Endothelial cell of umbilical vein (primary cell): Measurements from ENCODE around the gene RPUSD4. TPM values are rescaled to one million over a fixed set of nuclear protein-coding genes. Genes with fewer than 3 reads are reported as not detected.

Experiments
- BruUV-seq: library from RNA; stranded (reverse); fragments of 400-500 nt; replicated peaks from 2 replicates; lab custom pipeline; 2021; lab: Mats Ljungman, UMichigan
- CTCF ChIA-PET: fragments of 300-600, 350-600 bp; sonication (Branson Sonifier 250); formaldehyde crosslinking; loops from one replicate; lab custom pipeline; 2021; ENCODE audit warnings: antibody characterized with exemption, inconsistent platforms; lab: Charles Lee
- POLR2A ChIA-PET: fragments of 300-600, 350-600 bp; sonication (Branson Sonifier 250); formaldehyde crosslinking; loops from one replicate; lab custom pipeline; 2021; ENCODE audit warnings: antibody characterized with exemption, inconsistent platforms; lab: Charles Lee
- DNase-seq: peaks from one replicate; pipeline ENCODE4 v3.0.0-alpha.2; 2011; ENCODE audit warnings: low read depth, low spot score
- FAIRE-seq: peaks from 2 replicates; lab custom pipeline; 2011; peaks lifted over from hg19 to GRCh38; lab: Jason Lieb, UNC
- H2AFZ ChIP-seq: 2 replicates; pipeline ENCODE4 v1.6.0; 2012; ENCODE audit warnings: low read depth, low read length, control low read depth, inconsistent platforms
- H3K27ac ChIP-seq: 2 replicates; pipeline ENCODE4 v1.5.1; 2011; ENCODE audit warnings: low read depth, mild to moderate bottlenecking, control low read depth, low read length, moderate library complexity; ENCODE audit not compliant: insufficient read depth
- H3K27me3 ChIP-seq, 2 experiments: 2 replicates each; pipeline versions ENCODE4 v1.6.0 to v1.6.1; 2011; ENCODE audit warnings: low read length in 2 of 2, mixed read lengths in 1 of 2; ENCODE audit not compliant: control insufficient read depth in 2 of 2, insufficient read depth in 2 of 2
- H3K36me3 ChIP-seq, 2 experiments: 2 replicates in 1 of 2; 3 replicates in 1 of 2; pipeline ENCODE4 v1.5.1; 2011; ENCODE audit warnings: low read length in 2 of 2, mild to moderate bottlenecking in 1 of 2, moderate library complexity in 1 of 2; ENCODE audit not compliant: control insufficient read depth in 2 of 2, insufficient read depth in 2 of 2; ENCODE audit errors: extremely low read depth in 1 of 2
- H3K4me1 ChIP-seq: 3 replicates; pipeline ENCODE4 v1.5.1; 2011; ENCODE audit warnings: mild to moderate bottlenecking, low read length; ENCODE audit not compliant: control insufficient read depth, insufficient read depth; ENCODE audit errors: extremely low read depth
- H3K4me2 ChIP-seq: 2 replicates; pipeline ENCODE4 v1.6.1; 2011; ENCODE audit warnings: low read length, control low read depth, mixed read lengths; ENCODE audit not compliant: insufficient read depth
- H3K4me3 ChIP-seq, 3 experiments: fragments of 200-600 bp in 1 of 3; sonication (generic), shearing (Covaris generic) in 1 of 3; replicated peaks in 1 of 3; 2 replicates each; pipeline ENCODE4 v1.5.1; 2011 to 2016; ENCODE audit warnings: control low read depth in 3 of 3, low read length in 3 of 3, mild to moderate bottlenecking in 2 of 3, inconsistent platforms in 1 of 3, low read depth in 1 of 3, moderate library complexity in 1 of 3; ENCODE audit not compliant: insufficient read depth in 1 of 3
- H3K79me2 ChIP-seq: 2 replicates; pipeline ENCODE4 v1.6.0; 2012; ENCODE audit warnings: low read length, inconsistent platforms; ENCODE audit not compliant: control insufficient read depth, insufficient read depth
- H3K9ac ChIP-seq: replicated peaks from 2 replicates; pipeline ENCODE3; 2011; ENCODE audit warnings: low read length, control low read depth; ENCODE audit not compliant: insufficient read depth; ENCODE audit errors: extremely low read depth
- H3K9me1 ChIP-seq: replicated peaks from 3 replicates; pipeline ENCODE4 v1.6.0; 2011; ENCODE audit warnings: mild to moderate bottlenecking, low read length; ENCODE audit not compliant: control insufficient read depth, insufficient read depth; ENCODE audit errors: extremely low read depth
- H3K9me3 ChIP-seq: replicated peaks from 2 replicates; pipeline ENCODE4 v1.5.1; 2012; ENCODE audit warnings: low read length, inconsistent platforms; ENCODE audit not compliant: control insufficient read depth, insufficient read depth
- H4K20me1 ChIP-seq: replicated peaks from 2 replicates; pipeline ENCODE3; 2011; ENCODE audit warnings: mild to moderate bottlenecking, low read length; ENCODE audit not compliant: control insufficient read depth, insufficient read depth; ENCODE audit errors: extremely low read depth
- EZH2 ChIP-seq: IDR thresholded peaks from 2 replicates; pipeline ENCODE4 v1.6.1; 2012; ENCODE audit warnings: borderline replicate concordance, low read depth, mild to moderate bottlenecking, moderate library complexity, low read length, inconsistent platforms; ENCODE audit not compliant: severe bottlenecking
- FOS ChIP-seq: IDR thresholded peaks from 2 replicates; pipeline ENCODE4 v1.6.1; 2011; ENCODE audit warnings: mild to moderate bottlenecking, low read length, moderate library complexity, borderline replicate concordance; ENCODE audit not compliant: insufficient read depth
- GATA2 ChIP-seq: IDR thresholded peaks from 2 replicates; pipeline ENCODE4 v1.7.0; 2011; ENCODE audit warnings: low read depth, mild to moderate bottlenecking, moderate library complexity, mixed read lengths, low read length; ENCODE audit not compliant: insufficient read length, insufficient read depth
- JUN ChIP-seq: IDR thresholded peaks from 2 replicates; pipeline ENCODE4 v1.6.1; 2011; ENCODE audit warnings: borderline replicate concordance, low read depth; ENCODE audit not compliant: insufficient read length, insufficient read depth
- MYC ChIP-seq: IDR thresholded peaks from one replicate; pipeline ENCODE4 v1.6.1; 2011; ENCODE audit warnings: mild to moderate bottlenecking, low read depth, low read length
- POLR2A ChIP-seq: IDR thresholded peaks from 2 replicates; pipeline ENCODE4 v1.6.1; 2012; ENCODE audit warnings: low read depth, mild to moderate bottlenecking, control low read depth, low read length
- POLR2AphosphoS5 ChIP-seq: IDR thresholded peaks from 2 replicates; pipeline ENCODE4 v1.6.1; 2012; ENCODE audit warnings: low read depth, mild to moderate bottlenecking, control low read depth, low read length, moderate library complexity; ENCODE audit not compliant: insufficient read depth
- dilution Hi-C: fragments of 300-500 bp; cut with MboI; formaldehyde crosslinking; loops from one replicate; pipeline ENCODE4 v1.15.0; 2019; ENCODE audit warnings: low sequenced_read_pairs; ENCODE audit not compliant: extremely low pct_ligation_motif_present
- intact Hi-C: fragments of 100-400 bp; cut with micrococcal nuclease; formaldehyde crosslinking; loops from one replicate; pipeline ENCODE4 v1.10.0; 2022
- polyA plus RNA-seq, 4 experiments: library from polyadenylated mRNA; depleted of rRNA in 3 of 4; stranded (reverse) in 3 of 4; unstranded in 1 of 4; fragments of >200 nt; gene quantifications; 2 replicates each; pipeline versions ENCODE4 v1.2.1 to v1.2.3, GENCODE V29; 2011 to 2012; ENCODE audit warnings: missing spikeins in 1 of 4
- total RNA-seq: library from RNA; stranded (reverse); gene quantifications from 2 replicates; pipeline ENCODE4 v1.2.3, GENCODE V29; 2021
- TF ChIP-seq, protein P1 (sequence below): IDR thresholded peaks from 2 replicates; pipeline ENCODE4 v1.6.1; 2011; ENCODE audit not compliant: insufficient read depth, insufficient read length
- TF ChIP-seq, protein P2 (sequence below), 2 donors: IDR thresholded peaks; 1 replicate in 1 of 2; 2 replicates in 1 of 2; pipeline ENCODE4 v1.5.1; 2011; ENCODE audit warnings: low read length in 2 of 2, mild to moderate bottlenecking in 2 of 2, moderate library complexity in 2 of 2, control low read depth in 1 of 2, inconsistent platforms in 1 of 2, low read depth in 1 of 2; ENCODE audit not compliant: insufficient read depth in 1 of 2; ENCODE audit errors: extremely low read depth in 1 of 2

RPUSD4 gene
- total and polyA plus RNA-seq, 2 donors (not counting 3 experiments of a cell fraction or from before 2014, with no cell fraction given): 37.8 to 40.8 TPM

DNA sequence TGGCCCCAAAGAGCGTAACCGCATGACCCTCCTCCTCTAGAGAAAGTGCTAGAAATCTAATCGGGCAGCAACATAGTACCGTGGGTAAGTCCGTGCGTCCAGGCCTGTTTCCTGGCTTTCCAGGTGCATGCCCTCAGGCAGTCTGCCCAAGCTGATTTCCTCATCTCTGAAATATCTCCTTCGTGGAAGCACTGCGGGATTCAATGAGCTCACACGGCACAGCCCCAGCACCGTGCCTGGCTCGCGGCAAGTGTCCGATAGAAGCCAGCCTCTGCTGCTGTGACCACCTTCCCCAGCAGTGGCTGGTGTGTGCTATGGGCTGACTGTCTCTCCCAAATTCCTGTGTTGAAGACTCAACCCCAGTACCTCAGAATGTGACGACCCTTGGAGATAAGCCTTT, 20.7 kb downstream of the RPUSD4 start:
- no peak for FAIRE-seq
- BruUV-seq: no TSS peak

More for the DNA sequence above, 20.7 kb downstream of the RPUSD4 start:
- TF ChIP-seq EZH2: no peak
- no peak for TF ChIP-seq POLR2A
- no peak for TF ChIP-seq MYC
- TF ChIP-seq, protein P1, sequence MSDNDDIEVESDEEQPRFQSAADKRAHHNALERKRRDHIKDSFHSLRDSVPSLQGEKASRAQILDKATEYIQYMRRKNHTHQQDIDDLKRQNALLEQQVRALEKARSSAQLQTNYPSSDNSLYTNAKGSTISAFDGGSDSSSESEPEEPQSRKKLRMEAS: no peak
- TF ChIP-seq GATA2: no peak
- TF ChIP-seq, protein P2, sequence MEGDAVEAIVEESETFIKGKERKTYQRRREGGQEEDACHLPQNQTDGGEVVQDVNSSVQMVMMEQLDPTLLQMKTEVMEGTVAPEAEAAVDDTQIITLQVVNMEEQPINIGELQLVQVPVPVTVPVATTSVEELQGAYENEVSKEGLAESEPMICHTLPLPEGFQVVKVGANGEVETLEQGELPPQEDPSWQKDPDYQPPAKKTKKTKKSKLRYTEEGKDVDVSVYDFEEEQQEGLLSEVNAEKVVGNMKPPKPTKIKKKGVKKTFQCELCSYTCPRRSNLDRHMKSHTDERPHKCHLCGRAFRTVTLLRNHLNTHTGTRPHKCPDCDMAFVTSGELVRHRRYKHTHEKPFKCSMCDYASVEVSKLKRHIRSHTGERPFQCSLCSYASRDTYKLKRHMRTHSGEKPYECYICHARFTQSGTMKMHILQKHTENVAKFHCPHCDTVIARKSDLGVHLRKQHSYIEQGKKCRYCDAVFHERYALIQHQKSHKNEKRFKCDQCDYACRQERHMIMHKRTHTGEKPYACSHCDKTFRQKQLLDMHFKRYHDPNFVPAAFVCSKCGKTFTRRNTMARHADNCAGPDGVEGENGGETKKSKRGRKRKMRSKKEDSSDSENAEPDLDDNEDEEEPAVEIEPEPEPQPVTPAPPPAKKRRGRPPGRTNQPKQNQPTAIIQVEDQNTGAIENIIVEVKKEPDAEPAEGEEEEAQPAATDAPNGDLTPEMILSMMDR (IDR thresholded peaks at IDR 0.05; ENCODE audit: extremely low read depth in 1 of 2, insufficient read depth in 1 of 2, low read depth in 1 of 2, low read length in 2 of 2): no peak
- no peak for TF ChIP-seq POLR2AphosphoS5
- no peak for TF ChIP-seq JUN
- TF ChIP-seq FOS: no peak
- no peak for DNase-seq
- Histone ChIP-seq H3K4me1 (no peaks in the 10 kb centered on the region), H3K27me3 (no peaks in the 10 kb centered on the region), H3K79me2 (no peaks in the 10 kb centered on the region), H3K9me3 (no peaks in the 10 kb centered on the region), H3K4me3 (no peak overlapping the region), H3K4me2 (no peak overlapping the region), H3K27ac (no peak overlapping the region), H4K20me1 (no peaks in the 10 kb centered on the region), H3K9ac (no peak overlapping the region), H3K9me1 (no peaks in the 10 kb centered on the region), H3K36me3 (peaks cover 0 to 17% of the 10 kb centered on the region in 2 experiments), H2AFZ (no peak overlapping the region)
- CTCF ChIA-PET: interaction anchor here (3.9 to 6.0 kb wide), 2 partner anchors 250 to 267 kb away, joined by 113 to 147 read pairs; partner anchors contain the start of gene VSIG10L2
- POLR2A ChIA-PET: no interaction called here
- intact Hi-C loops: no loop called here
- dilution Hi-C loops: no loop called here
